Ectodermal cell (in vitro differentiated cells): ENCODE measurements around the gene FAM181A.

Experiments used
- H3K27ac ChIP-seq: 2 replicates; pipeline ENCODE4 v1.7.0; 2013; ENCODE audit warnings: mild to moderate bottlenecking, low read depth, low read length; ENCODE audit not compliant: insufficient read depth, poor library complexity, severe bottlenecking
- H3K27me3 ChIP-seq: 2 replicates; pipeline ENCODE4 v1.7.0; 2013; ENCODE audit warnings: mild to moderate bottlenecking, low read length; ENCODE audit not compliant: insufficient read depth, control insufficient read depth, poor library complexity, severe bottlenecking
- H3K36me3 ChIP-seq: one replicate; pipeline ENCODE4 v1.7.0; 2013; ENCODE audit warnings: low read length; ENCODE audit not compliant: control insufficient read depth, insufficient read depth
- H3K4me1 ChIP-seq: one replicate; pipeline ENCODE4 v1.7.0; 2013; ENCODE audit warnings: low read length; ENCODE audit not compliant: control insufficient read depth, insufficient read depth
- H3K4me3 ChIP-seq: 2 replicates; pipeline ENCODE4 v1.7.0; 2013; ENCODE audit warnings: low read depth, low read length, control low read depth; ENCODE audit not compliant: insufficient read depth
- H3K9me3 ChIP-seq: 2 replicates; pipeline ENCODE4 v1.7.0; 2013; ENCODE audit warnings: mild to moderate bottlenecking, low read length, moderate library complexity; ENCODE audit not compliant: control insufficient read depth
- WGBS, 2 experiments: methylation state at CpG; one replicate each; pipeline ENCODE4 v1.1.7; 2013; ENCODE audit warnings: missing lambda C conversion rate in 2 of 2; 5-methylcytosine and 5-hydroxymethylcytosine counted together

Gene FAM181A

GRCh38 chr14:93939304-93940229 lies 12.4 kb downstream of the FAM181A start:
- Histone ChIP-seq H3K4me1 (peaks cover 8% of the 10 kb centered on the region), H3K36me3 (no peaks in the 10 kb centered on the region), H3K27me3 (peaks cover 20% of the 10 kb centered on the region), H3K27ac (no peak overlapping the region), H3K9me3 (no peaks in the 10 kb centered on the region), H3K4me3 (peak overlapping the region; percentile 28)
- WGBS, 2 experiments, result 13 to 14% methylated on average over 84 of the region's 84 CpGs

- Histone ChIP-seq H3K36me3 (no peaks in the 10 kb centered on the region), H3K27ac (no peak overlapping the region), H3K4me1 (peaks cover 8% of the 10 kb centered on the region), H3K9me3 (no peaks in the 10 kb centered on the region), H3K4me3 (no peak overlapping the region), H3K27me3 (peaks cover 20% of the 10 kb centered on the region)
- 91 to 93% methylated on average over 6 of the region's 6 CpGs for WGBS, 2 experiments
Measured at GRCh38 chr14:93940437-93940836, 13.3 kb downstream of the FAM181A start.

DNA sequence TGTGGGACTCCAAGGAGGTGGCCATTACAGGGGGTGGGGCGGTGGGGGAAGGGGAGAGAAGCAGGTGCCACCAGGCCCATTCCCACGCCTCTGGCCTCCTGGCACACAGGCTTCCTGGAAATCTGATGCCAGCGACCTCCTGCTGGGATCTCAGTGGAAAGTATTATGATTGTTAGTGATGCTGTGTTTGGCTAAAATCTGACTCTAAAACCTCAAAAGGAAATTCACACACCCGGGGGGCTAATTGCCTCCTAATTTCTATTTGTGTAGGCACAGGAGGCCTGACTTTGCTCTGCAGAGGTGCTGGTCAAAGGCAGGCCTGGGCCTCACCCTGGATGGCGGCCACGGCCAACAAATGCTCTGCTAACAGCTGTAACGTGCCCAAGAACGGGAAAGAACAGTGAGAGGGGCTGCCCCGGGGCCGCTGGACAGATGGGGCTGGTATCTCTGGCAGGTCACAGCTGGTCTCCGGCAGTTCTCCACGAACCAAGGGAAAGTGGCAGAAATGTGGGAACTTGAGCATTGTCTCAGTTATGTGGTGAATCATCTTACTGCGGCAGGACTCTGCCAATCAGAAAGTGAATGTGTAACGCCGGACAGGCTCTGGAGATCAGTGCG lies 14.3 kb downstream of the FAM181A start:
- 78 to 79% methylated on average over 16 of the region's 16 CpGs for WGBS, 2 experiments
- no peak overlapping the region for H3K4me3 ChIP-seq
- no peaks in the 10 kb centered on the region for H3K36me3 ChIP-seq
- no peak overlapping the region for H3K27ac ChIP-seq
- no peaks in the 10 kb centered on the region for H3K9me3 ChIP-seq
- peaks cover 8% of the 10 kb centered on the region for H3K4me1 ChIP-seq
- H3K27me3 ChIP-seq, result peaks cover 20% of the 10 kb centered on the region

- WGBS, 2 experiments, result 93 to 96% methylated on average over 10 of the region's 10 CpGs
- H3K4me3 ChIP-seq, result no peak overlapping the region
- H3K36me3 ChIP-seq, result no peaks in the 10 kb centered on the region
- H3K9me3 ChIP-seq, result no peaks in the 10 kb centered on the region
- H3K4me1 ChIP-seq, result peaks cover 4% of the 10 kb centered on the region
- no peak overlapping the region for H3K27ac ChIP-seq
- H3K27me3 ChIP-seq, result peaks cover 14% of the 10 kb centered on the region
Measured at GRCh38 chr14:93943052-93943451, 15.9 kb downstream of the FAM181A start.

- Histone ChIP-seq H3K27me3 (peaks cover 6% of the 10 kb centered on the region), H3K4me3 (no peak overlapping the region), H3K27ac (no peak overlapping the region), H3K4me1 (peaks cover 4% of the 10 kb centered on the region), H3K36me3 (no peaks in the 10 kb centered on the region), H3K9me3 (no peaks in the 10 kb centered on the region)
- 95 to 96% methylated on average over 9 of the region's 9 CpGs for WGBS, 2 experiments
Measured at GRCh38 chr14:93943930-93944329, 16.8 kb downstream of the FAM181A start.

DNA sequence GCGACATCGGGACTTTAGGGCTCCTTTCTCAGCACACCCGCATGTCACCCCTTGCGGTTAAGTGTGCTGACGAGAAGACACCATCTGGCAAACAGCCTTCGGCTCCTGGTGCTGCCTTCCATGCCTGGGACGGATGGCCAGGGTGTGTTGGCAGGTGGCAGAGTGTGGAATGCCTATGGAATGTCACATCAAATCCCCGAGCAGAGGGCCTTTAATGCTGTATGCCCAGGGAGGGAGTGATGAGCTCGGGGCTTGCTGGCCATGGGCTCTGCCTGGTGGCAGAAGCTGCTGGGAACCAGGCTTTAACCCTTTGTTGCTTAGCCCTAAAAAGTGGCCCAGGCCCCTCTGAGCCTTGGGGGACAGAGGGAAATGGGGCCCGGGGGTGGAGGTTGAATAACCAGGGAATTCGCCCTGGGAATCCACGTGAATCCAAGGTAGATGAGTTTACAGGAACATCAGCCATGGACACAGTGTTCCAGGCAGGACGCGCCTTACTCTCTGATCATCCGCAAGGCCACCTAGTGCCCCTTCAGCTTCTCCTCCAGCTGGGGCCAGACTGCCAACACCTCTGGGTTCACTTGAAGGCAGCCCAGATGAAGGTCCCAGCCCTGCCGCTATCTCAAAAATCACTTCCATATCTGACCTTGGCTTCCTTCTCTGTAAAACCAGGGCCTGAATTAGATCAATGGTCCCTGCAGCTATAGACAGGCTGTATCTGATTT lies 17.4 kb downstream of the FAM181A start:
- H3K27me3 ChIP-seq, result peaks cover under 1% of the 10 kb centered on the region
- WGBS, 2 experiments, result 87 to 88% methylated on average over 16 of the region's 16 CpGs

DNA sequence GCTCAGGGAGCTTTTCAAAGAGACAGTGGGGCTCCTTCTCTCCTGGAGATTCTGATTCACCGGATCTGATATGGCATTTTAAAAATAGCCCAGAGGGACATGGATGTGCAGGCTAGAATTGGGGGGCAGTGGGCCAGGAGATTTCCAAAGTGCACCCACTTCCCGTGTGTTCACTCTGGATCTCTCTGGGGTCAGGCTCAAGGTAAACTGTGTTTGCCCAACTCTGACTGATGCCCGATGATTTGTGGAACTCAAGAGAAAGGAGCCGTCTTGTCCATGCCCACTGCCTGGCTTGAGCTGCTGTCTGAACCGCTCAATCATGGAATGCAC lies 17.9 kb downstream of the FAM181A start:
- no peaks in the 10 kb centered on the region for H3K9me3 ChIP-seq
- peaks cover 4% of the 10 kb centered on the region for H3K4me1 ChIP-seq
- 94 to 95% methylated on average over 5 of the region's 5 CpGs for WGBS, 2 experiments
- H3K27me3 ChIP-seq, result no peaks in the 10 kb centered on the region
- no peaks in the 10 kb centered on the region for H3K36me3 ChIP-seq
- no peak overlapping the region for H3K4me3 ChIP-seq
- H3K27ac ChIP-seq, result no peak overlapping the region

More for the DNA sequence above, 17.4 kb downstream of the FAM181A start:
- Histone ChIP-seq H3K4me1 (peaks cover 4% of the 10 kb centered on the region), H3K27ac (no peak overlapping the region), H3K4me3 (no peak overlapping the region), H3K9me3 (no peaks in the 10 kb centered on the region), H3K36me3 (no peaks in the 10 kb centered on the region)

DNA sequence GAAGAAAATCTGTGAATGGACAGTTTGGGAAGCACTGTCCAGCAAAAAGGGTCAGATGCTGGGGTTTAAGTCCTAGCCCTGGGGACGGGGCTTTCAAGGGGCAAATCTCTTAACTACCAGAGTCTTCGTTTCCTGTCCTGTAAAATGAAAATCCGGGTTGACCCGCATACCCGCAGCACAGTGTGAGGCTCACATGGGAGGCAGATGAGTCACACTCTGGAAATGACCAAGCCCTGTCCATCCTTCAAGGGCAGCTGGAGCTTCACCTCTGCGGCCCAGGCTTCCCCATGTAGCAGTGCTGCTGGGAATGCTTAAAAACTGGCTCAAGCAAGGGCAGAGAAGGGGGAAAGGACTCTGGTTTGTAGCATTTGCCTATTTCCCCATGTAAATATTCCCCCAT lies 19.0 kb downstream of the FAM181A start:
- no peak overlapping the region for H3K27ac ChIP-seq
- no peaks in the 10 kb centered on the region for H3K9me3 ChIP-seq
- no peaks in the 10 kb centered on the region for H3K27me3 ChIP-seq
- H3K36me3 ChIP-seq, result no peaks in the 10 kb centered on the region
- peaks cover 4% of the 10 kb centered on the region for H3K4me1 ChIP-seq
- WGBS, 2 experiments, result 85% methylated on average over 6 of the region's 6 CpGs
- no peak overlapping the region for H3K4me3 ChIP-seq

DNA sequence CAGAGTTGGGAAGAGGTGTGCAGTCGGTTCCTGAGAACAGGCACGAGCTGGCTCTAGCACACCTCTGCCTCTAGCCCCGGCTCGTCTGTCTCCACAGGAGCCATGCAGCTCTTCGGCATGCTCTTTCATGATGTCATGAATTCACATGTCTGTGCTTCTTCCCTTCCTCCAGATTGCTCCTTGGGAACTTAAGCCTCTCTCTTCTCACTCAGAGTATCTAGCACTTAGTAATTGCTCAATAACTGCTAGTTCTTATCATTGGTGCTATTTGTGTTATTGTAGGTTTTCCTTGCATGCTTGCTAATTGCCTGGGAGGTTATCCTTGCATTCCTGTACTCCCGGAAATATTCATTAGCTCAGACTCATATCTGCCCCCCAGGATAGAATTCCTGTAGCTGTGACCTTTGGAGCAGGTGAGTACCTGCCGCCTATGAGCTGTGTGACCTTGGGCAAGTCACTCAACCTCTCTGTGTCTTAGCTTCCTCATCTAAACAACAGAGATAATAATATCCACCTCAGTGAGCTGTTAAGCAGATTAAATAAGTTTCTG lies 19.5 kb downstream of the FAM181A start:
- no peaks in the 10 kb centered on the region for H3K9me3 ChIP-seq
- no peaks in the 10 kb centered on the region for H3K27me3 ChIP-seq
- H3K4me3 ChIP-seq, result no peak overlapping the region
- peaks cover 4% of the 10 kb centered on the region for H3K4me1 ChIP-seq
- 87 to 90% methylated on average over 7 of the region's 7 CpGs for WGBS, 2 experiments
- no peaks in the 10 kb centered on the region for H3K36me3 ChIP-seq
- no peak overlapping the region for H3K27ac ChIP-seq

- peaks cover 2% of the 10 kb centered on the region for H3K4me1 ChIP-seq
- WGBS, 2 experiments, result 87 to 88% methylated on average over 19 of the region's 19 CpGs
- H3K4me3 ChIP-seq, result no peak overlapping the region
- H3K36me3 ChIP-seq, result no peaks in the 10 kb centered on the region
- H3K9me3 ChIP-seq, result no peaks in the 10 kb centered on the region
- no peaks in the 10 kb centered on the region for H3K27me3 ChIP-seq
- no peak overlapping the region for H3K27ac ChIP-seq
Measured at GRCh38 chr14:93947282-93947681, 20.1 kb downstream of the FAM181A start.
